Stimulated activated naive B cell treated with anti-CD40 and anti-IgM and Interleukin-4, amounts not matched to agents 10 μg/mL and 1 μg/mL and 100 μg/mL, for 72 hours (primary cell): ENCODE data around the gene PDE8B.

Experiments used
- ATAC-seq, 2 donors: fragments of 150-1000 bp; cut with Tn5 transposase; replicated peaks; 2 replicates each; pipeline ENCODE4 v1.10.0; 2021; ENCODE audit warnings: moderate library complexity in 1 of 2
- DNase-seq: peaks from one replicate; pipeline ENCODE4 v3.0.0; 2021
- H3K27ac Mint-ChIP-seq: one replicate; pipeline ENCODE4 v1.8.0; 2022; ENCODE audit warnings: mild to moderate bottlenecking, mixed read lengths
- H3K27me3 Mint-ChIP-seq, 2 donors: one replicate each; pipeline ENCODE4 v1.8.0; 2022; ENCODE audit warnings: mixed read lengths in 2 of 2
- H3K36me3 Mint-ChIP-seq, 2 donors: one replicate each; pipeline ENCODE4 v1.8.0; 2022; ENCODE audit warnings: mixed read lengths in 2 of 2, mild to moderate bottlenecking in 1 of 2
- H3K4me1 Mint-ChIP-seq, 2 donors: one replicate each; pipeline ENCODE4 v1.8.0; 2022; ENCODE audit warnings: mixed read lengths in 2 of 2, mild to moderate bottlenecking in 1 of 2
- H3K4me3 Mint-ChIP-seq, 2 donors: one replicate each; pipeline ENCODE4 v1.8.0; 2022; ENCODE audit warnings: mild to moderate bottlenecking in 2 of 2, mixed read lengths in 2 of 2, moderate library complexity in 1 of 2
- H3K9me3 Mint-ChIP-seq, 2 donors: one replicate each; pipeline ENCODE4 v1.8.0; 2022; ENCODE audit warnings: mixed read lengths in 2 of 2, mild to moderate bottlenecking in 1 of 2

The PDE8B gene

DNA sequence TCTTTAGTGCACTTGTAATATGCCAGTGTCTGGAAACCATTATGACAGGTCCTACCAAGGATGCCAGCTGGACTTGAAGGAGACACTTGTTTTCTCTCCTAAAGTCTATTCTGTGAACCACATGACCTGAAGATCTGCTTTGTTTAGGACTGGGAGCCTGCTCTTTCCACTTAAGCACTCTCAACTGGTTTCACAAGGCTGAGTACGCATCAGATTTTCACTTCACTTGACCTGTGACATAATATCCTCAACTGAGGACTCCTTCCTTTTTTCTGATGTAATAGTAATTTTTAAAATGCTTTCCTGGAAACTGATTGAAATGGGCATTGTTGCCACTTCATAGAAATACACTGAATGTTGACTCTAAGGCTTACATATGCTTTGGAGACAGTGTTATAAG is 52.2 kb downstream of the PDE8B start:
- H3K27me3 Mint-ChIP-seq = peaks cover 10 to 12% of the 10 kb centered on the region in 2 donors
- ATAC-seq (no peak), DNase-seq (no peak)
- peaks cover 4 to 11% of the 10 kb centered on the region in 2 donors for H3K4me1 Mint-ChIP-seq
- H3K9me3 Mint-ChIP-seq = no peaks in the 10 kb centered on the region
- H3K27ac Mint-ChIP-seq = no peak overlapping the region
- no peak overlapping the region for H3K4me3 Mint-ChIP-seq
- H3K36me3 Mint-ChIP-seq = no peaks in the 10 kb centered on the region

DNA sequence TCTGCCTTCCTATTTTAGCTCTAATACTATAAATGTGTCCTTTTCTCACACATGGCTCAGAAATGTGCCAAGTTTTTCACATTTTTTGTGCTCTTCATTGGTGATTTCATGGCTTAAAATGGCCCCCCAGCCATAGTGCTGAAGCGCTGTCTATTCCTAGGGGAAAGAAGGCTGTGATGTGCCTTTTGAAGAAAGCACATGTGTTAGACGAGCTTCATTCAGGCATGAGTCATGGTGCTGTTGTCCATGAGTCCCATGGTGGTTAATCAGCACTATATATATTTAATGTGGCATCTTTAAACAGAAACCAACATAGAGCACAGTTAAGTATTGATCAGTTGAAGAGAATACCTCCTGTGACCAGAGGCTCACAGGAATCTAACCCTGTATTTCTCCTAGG is 55.8 kb downstream of the PDE8B start:
- DNase-seq (no peak), ATAC-seq (no peak)
- Mint-ChIP-seq H3K27me3 (peaks cover 0 to 3% of the 10 kb centered on the region in 2 donors), H3K36me3 (no peaks in the 10 kb centered on the region), H3K27ac (no peak overlapping the region), H3K9me3 (peaks cover 0 to 2% of the 10 kb centered on the region in 2 donors), H3K4me3 (no peak overlapping the region), H3K4me1 (no peaks in the 10 kb centered on the region)

DNA sequence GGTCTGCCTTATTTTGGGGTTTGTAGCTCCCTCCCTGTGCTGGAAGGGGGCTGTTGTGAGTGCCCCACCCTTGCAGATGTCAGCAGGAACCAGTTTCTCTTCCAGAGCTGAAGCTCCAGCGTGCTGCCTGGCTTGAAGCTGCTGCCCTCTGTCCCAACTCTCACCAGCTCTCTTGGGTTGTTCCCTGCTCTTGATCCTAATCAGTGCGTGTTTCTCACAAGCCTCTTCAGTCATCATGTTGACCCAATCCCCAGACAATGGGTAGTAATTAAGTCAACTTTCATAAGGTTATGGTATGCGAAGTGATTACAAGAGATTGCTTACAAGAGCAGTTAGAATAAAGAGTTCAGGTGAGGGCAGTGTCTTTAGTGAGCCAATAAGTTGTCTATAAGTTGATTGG is 57.0 kb downstream of the PDE8B start:
- H3K4me3 Mint-ChIP-seq = no peak overlapping the region
- no peak overlapping the region for H3K27ac Mint-ChIP-seq
- peaks cover 0 to 3% of the 10 kb centered on the region in 2 donors for H3K27me3 Mint-ChIP-seq
- no peaks in the 10 kb centered on the region for H3K36me3 Mint-ChIP-seq
- no peaks in the 10 kb centered on the region for H3K4me1 Mint-ChIP-seq
- DNase-seq = no peak
- peaks cover 0 to 3% of the 10 kb centered on the region in 2 donors for H3K9me3 Mint-ChIP-seq
- no peak for ATAC-seq

DNA sequence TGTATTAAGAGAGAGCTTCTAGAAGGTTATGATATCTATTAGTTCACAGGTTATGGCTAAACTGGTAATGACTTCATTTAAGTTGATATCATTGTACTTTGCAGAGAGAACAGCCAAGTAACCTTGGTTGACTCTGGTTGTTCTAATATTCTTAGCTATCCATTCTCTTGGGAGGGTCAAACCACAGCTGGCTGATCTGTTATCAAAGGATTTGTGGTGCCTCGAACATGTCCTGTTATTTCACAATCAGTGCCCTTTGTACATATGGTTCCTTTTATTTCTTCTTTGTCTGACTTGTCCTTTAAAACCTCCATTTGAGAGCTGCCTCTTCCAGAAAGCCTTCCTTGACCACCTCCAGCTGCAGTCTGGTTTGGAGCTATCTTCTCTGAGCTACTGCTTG is 61.7 kb downstream of the PDE8B start:
- Mint-ChIP-seq H3K4me3 (no peak overlapping the region), H3K27ac (no peak overlapping the region), H3K27me3 (peaks cover 0 to 4% of the 10 kb centered on the region in 2 donors), H3K9me3 (peaks cover 0 to 3% of the 10 kb centered on the region in 2 donors), H3K4me1 (no peaks in the 10 kb centered on the region), H3K36me3 (no peaks in the 10 kb centered on the region)
- no peak for DNase-seq
- ATAC-seq = no peak

DNA sequence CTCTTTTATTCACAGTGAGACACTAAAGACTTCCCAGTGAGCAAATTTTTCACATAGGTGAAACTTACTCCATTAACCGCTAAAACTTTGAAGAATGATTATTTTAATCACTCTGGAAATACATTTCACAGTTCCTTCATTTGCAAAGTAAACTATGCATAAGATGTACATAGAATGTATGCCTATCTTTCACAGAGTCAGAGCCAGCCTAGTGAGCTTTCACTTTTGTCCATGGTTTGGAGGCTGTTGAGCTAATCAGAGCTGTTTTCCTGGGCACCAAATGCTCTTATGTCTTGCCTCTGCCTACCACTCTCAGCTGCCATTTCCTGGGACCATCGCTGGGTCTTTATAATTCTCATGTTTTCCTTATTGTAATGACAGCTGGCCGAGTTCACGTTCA is 67.3 kb downstream of the PDE8B start:
- no peak for DNase-seq
- no peaks in the 10 kb centered on the region for H3K9me3 Mint-ChIP-seq
- H3K36me3 Mint-ChIP-seq = no peaks in the 10 kb centered on the region
- H3K4me3 Mint-ChIP-seq = no peak overlapping the region
- no peak for ATAC-seq
- H3K27me3 Mint-ChIP-seq = peaks cover 0 to 4% of the 10 kb centered on the region in 2 donors
- no peak overlapping the region for H3K27ac Mint-ChIP-seq
- H3K4me1 Mint-ChIP-seq = peaks cover 0 to 1% of the 10 kb centered on the region in 2 donors

DNA sequence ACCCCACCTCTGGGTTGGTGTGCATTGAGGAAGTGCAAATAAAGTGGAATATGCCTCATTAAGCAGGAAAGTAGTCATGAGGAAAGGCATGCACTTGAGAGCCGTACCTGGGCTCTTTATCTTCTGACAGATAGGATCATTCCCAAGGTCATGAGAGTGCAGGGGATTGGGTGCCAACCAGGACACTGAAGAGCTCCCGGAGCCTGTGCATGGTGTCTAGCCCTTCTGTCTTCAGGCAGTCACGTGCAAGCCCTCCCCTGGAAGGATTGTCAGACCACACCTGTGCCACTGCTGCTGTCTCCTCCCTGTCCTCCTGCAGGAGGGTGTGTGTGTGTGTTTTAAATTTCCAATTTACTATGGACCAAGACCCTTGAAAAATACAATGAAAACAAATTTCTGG is 69.6 kb downstream of the PDE8B start:
- ATAC-seq = no peak
- Mint-ChIP-seq H3K9me3 (no peaks in the 10 kb centered on the region), H3K4me3 (no peak overlapping the region)

DNA sequence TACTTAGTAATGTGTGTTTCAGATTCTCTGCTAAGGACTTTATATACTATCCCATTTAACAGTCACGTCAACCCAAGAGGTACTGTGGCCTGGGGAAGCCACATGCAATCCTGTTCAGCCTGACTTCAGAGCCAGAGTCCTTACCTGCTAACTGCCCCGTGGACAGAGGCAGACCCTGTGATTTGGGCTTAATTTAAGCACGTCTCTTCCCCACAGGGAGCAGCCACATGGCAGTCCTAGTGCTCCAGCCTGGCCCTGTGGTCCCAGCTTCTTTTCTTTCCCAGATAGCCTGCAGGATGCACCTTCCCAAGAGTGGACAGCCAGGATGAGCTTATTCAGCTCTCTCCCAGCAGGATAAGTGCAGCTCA is 71.5 kb downstream of the PDE8B start:
- no peak overlapping the region for H3K27ac Mint-ChIP-seq
- no peaks in the 10 kb centered on the region for H3K9me3 Mint-ChIP-seq
- ATAC-seq = no peak
- H3K36me3 Mint-ChIP-seq = no peaks in the 10 kb centered on the region
- no peak for DNase-seq
- H3K4me3 Mint-ChIP-seq = no peak overlapping the region
- H3K27me3 Mint-ChIP-seq = no peaks in the 10 kb centered on the region
- peaks cover 1 to 12% of the 10 kb centered on the region in 2 donors for H3K4me1 Mint-ChIP-seq

More for the DNA sequence above, 69.6 kb downstream of the PDE8B start:
- Mint-ChIP-seq H3K4me1 (peaks cover 0 to 1% of the 10 kb centered on the region in 2 donors), H3K27me3 (no peaks in the 10 kb centered on the region), H3K36me3 (no peaks in the 10 kb centered on the region), H3K27ac (no peak overlapping the region)
- DNase-seq = no peak

DNA sequence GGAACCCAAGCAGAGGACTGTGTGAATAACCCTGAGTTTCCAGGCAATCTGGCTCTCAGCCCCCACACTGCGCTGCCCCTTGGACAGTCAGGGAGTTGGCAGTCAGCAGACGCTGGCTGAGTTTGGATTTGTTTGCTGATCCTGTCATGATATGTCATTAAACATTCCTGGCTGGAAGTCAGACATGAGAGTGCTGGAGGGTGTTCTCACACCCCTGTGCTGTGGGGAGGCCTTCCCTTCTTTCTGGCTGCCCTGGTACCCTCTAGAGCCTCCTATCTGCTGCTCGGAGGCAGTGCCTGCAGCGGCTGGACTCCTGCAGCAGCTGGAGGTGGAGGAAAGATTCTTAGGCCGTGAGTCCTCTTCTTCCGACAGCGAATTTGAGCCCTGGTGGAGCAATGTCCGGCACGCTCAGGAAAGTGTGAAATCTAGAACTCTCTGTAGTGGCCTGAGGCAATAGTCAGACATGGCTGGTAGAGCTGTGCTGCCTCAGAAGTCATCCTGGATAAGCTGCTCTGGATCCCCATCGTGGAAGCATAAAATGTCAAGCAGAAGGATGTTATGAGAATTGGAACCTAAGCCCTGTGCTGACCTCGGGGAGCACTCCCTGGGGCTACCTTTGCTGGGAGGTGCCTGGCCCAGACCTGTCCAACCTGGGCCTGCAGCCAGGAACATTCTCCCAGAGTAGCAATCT is 72.0 kb downstream of the PDE8B start:
- Mint-ChIP-seq H3K27me3 (no peaks in the 10 kb centered on the region), H3K36me3 (no peaks in the 10 kb centered on the region), H3K4me1 (peaks cover 1 to 12% of the 10 kb centered on the region in 2 donors), H3K9me3 (no peaks in the 10 kb centered on the region), H3K27ac (no peak overlapping the region), H3K4me3 (no peak overlapping the region)
- DNase-seq = no peak
- ATAC-seq = no peak

DNA sequence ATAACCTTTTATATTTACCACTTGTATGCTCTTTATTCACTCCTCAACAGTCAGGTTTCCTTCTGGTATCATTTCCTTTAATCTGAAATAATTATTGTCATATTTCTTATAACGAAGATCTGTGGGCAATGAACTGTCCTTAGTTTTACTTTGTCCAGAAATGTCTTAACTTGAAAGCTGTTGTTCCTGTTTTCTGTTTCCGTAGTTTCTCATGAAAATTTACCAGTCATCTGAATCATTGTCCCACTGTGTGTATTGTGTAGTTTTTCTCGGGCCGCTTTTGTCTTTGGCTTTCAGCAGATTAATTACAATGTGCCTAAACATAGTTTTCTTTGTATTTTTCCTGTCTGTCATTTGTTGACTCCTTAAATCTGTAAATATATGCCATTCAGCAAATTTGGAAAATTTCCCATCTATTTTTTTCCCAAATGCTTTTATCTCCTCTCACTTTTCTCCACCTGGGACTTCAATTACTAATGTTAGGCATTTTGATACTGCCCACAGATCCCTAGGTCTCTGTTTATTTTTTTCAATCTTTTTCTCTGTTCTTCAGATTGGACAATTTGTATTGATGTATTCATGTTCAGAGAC is 74.9 kb downstream of the PDE8B start:
- Mint-ChIP-seq H3K27ac (no peak overlapping the region), H3K4me3 (no peak overlapping the region), H3K27me3 (no peaks in the 10 kb centered on the region), H3K36me3 (no peaks in the 10 kb centered on the region), H3K9me3 (no peaks in the 10 kb centered on the region), H3K4me1 (peaks cover 2 to 12% of the 10 kb centered on the region in 2 donors)
- no peak for ATAC-seq
- DNase-seq = no peak

DNA sequence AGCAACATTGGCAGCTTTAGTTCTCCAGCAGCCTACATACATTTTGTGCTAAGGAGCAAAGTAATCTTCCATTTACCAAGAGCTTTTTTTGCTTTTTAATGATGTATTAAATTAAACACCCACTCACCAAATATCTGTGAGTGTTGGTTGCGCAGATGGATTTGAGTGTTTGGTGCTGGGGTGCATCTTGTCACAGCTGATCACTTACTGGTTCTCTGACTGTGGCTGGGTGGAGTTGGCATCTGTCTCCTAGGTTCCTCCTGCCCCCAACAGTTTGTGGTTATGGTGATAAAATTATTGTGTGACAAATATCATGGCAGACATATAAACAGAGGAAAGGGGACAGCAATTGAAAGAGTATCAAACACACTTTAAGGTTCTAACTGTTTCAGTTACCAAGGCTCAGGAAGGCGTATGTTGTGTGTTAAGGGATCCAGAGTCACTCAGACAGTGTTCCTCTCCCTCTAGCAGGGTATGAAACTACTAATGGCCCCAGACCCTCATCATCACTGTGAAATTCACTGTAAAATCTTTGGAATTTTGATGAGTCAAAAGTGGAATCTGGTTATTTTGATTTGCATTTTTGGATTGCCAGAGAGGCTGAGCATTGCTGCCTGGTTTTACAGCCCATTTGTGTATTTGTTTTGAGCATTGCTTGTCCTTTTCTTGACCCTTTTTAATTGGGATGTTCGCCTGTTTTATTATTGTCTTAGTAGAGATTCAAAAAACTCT is 81.7 kb downstream of the PDE8B start:
- Mint-ChIP-seq H3K4me3 (no peak overlapping the region), H3K36me3 (no peaks in the 10 kb centered on the region), H3K4me1 (peaks cover 19 to 38% of the 10 kb centered on the region in 2 donors), H3K27me3 (no peaks in the 10 kb centered on the region), H3K27ac (no peak overlapping the region), H3K9me3 (no peaks in the 10 kb centered on the region)
- ATAC-seq = peak; percentile 25 to 26
- DNase-seq = no peak

DNA sequence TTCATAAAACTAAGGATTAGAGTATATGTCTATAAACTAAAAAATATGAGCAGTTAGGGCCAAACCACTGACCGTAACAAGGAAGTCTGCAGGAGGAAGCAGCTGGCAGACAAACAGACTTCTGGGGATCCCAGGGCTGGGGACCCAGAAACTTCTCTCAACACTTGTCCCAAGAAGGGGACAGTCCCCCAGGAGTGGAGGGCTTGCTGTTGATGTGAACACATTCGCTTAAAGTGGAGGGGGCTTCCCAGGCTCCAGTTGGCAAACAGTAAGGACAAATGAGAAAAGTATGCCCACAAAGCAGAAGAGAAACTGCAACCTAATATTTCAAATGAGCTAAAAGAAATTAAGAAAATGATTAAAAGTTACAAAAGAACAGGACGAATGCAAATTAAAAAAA is 83.7 kb downstream of the PDE8B start:
- H3K27me3 Mint-ChIP-seq = no peaks in the 10 kb centered on the region
- DNase-seq (peak; percentile 13), ATAC-seq (peak; percentile 82 to 84)
- no peaks in the 10 kb centered on the region for H3K9me3 Mint-ChIP-seq
- H3K36me3 Mint-ChIP-seq = no peaks in the 10 kb centered on the region
- peak overlapping the region in 1 of 2 donors; percentile 15 for H3K4me3 Mint-ChIP-seq
- H3K27ac Mint-ChIP-seq = peak overlapping the region; percentile 32
- peaks cover 20 to 38% of the 10 kb centered on the region in 2 donors for H3K4me1 Mint-ChIP-seq

DNA sequence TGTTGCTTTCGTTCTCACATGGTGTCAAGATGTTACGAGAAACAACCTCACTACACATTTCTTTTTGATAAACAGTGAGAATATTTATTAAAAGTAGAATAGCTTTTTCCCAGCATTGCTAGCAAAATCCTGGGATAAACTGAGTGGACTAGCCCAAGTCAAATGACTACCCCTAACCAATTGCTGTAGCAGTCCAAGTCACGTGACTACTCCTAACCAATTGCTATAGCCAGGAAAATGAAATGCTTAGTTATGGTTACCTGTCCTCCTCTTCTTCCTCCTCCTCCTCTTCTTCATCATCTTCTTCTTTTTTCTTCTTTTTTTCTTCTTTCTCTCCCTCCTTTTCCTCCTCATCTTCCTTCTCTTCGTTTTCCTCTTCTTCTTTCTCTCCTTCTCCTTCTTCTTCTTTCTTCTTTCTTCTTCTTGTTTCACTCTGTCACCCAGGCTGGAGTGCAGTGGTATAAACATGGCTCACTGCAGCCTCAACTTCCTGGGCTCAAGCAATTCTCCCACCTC is 85.4 kb downstream of the PDE8B start:
- no peak for ATAC-seq
- Mint-ChIP-seq H3K9me3 (no peaks in the 10 kb centered on the region), H3K27me3 (no peaks in the 10 kb centered on the region), H3K4me1 (peaks cover 18 to 38% of the 10 kb centered on the region in 2 donors), H3K27ac (no peak overlapping the region), H3K4me3 (no peak overlapping the region), H3K36me3 (no peaks in the 10 kb centered on the region)
- no peak for DNase-seq

DNA sequence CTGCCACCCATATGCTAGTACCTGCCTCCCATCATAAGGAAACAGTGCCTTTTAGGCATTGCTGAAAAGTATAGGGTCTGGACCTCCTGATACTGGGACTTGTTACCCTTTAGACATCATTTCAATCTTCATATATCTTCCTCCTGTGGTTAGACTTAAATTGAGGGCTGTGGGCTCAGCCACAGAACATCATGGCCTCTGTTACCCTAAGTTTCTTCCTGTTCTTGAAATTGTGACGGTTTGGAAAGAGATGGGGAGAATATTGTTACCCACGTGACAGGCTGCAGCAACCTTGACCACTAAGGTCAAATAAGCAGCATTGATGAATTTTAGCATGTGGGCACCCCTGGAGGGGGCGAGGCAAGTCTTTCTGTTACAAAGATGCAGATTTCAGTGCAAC is 87.7 kb downstream of the PDE8B start:
- DNase-seq = no peak
- Mint-ChIP-seq H3K4me3 (no peak overlapping the region), H3K27me3 (no peaks in the 10 kb centered on the region), H3K9me3 (peaks cover 0 to 3% of the 10 kb centered on the region in 2 donors), H3K27ac (no peak overlapping the region), H3K4me1 (peaks cover 24 to 49% of the 10 kb centered on the region in 2 donors), H3K36me3 (no peaks in the 10 kb centered on the region)
- ATAC-seq = no peak

DNA sequence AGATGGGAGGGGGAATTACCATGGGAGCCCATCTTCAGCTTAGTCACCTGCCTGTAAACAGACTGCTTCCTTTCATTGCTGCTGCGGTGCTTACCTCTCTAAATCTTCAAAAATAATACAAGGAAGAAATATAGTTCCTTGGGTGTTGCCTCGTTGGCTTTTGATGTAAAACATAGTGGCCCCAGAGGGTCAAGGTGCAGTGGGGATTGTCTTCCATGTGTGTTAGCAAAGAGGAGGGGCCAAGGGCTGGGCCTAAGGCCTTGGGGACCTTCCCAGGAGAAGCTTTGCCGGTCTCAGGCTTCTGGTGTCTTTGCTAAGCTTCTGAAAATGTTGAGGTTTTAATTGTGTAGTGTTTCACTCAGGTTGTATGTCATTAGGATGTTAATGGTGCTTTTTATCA is 90.0 kb downstream of the PDE8B start:
- H3K27ac Mint-ChIP-seq = no peak overlapping the region
- no peaks in the 10 kb centered on the region for H3K27me3 Mint-ChIP-seq
- H3K9me3 Mint-ChIP-seq = peaks cover 0 to 3% of the 10 kb centered on the region in 2 donors

More for the DNA sequence above, 90.0 kb downstream of the PDE8B start:
- Mint-ChIP-seq H3K4me1 (peaks cover 15 to 29% of the 10 kb centered on the region in 2 donors), H3K36me3 (no peaks in the 10 kb centered on the region), H3K4me3 (no peak overlapping the region)
- DNase-seq = no peak
- no peak for ATAC-seq
